ENCODE results near the gene PNPLA8.

DNA sequence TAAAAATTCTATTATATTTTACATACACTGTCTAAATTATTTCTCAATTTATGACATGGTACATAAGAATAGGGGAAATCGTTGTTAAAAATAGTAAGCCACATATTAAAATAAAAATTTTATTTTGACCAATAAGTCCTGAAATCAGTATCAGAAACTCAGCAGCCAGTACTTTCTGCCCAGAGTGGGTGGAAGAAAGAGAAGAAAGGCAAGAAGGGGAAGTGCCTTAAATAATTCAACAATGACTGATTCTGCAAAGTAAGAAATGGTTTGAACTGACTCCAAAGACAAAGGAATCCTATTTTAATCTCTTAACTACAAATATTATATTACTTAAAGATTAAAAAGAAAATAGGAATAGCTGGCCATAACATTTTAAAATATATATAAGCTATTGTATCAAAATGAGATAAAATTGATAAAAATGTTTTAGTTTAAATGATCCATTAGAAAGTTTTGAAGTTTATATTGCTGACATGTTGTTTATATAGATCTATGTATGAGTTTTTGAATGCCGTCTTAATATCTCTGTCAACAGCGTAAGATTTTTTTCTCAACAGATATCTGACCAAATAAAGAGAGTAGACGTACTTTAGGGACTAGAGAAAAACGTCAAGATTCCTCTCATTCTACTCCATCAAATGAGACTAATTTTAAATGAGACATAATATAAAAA is 39.5 kb downstream of the PNPLA8 start:
- TF ChIP-seq, protein P1, sequence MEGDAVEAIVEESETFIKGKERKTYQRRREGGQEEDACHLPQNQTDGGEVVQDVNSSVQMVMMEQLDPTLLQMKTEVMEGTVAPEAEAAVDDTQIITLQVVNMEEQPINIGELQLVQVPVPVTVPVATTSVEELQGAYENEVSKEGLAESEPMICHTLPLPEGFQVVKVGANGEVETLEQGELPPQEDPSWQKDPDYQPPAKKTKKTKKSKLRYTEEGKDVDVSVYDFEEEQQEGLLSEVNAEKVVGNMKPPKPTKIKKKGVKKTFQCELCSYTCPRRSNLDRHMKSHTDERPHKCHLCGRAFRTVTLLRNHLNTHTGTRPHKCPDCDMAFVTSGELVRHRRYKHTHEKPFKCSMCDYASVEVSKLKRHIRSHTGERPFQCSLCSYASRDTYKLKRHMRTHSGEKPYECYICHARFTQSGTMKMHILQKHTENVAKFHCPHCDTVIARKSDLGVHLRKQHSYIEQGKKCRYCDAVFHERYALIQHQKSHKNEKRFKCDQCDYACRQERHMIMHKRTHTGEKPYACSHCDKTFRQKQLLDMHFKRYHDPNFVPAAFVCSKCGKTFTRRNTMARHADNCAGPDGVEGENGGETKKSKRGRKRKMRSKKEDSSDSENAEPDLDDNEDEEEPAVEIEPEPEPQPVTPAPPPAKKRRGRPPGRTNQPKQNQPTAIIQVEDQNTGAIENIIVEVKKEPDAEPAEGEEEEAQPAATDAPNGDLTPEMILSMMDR (IDR thresholded peaks at IDR 0.05; ENCODE audit: poor library complexity, severe bottlenecking) = no peak
- TF ChIP-seq TAF1 (IDR thresholded peaks at IDR 0.05; ENCODE audit: low read depth) = no peak

Measured in neural cell (in vitro differentiated cells).